SK-N-SH (cell line): ENCODE measurements around the gene SBDS. TPM values are rescaled to one million over a fixed set of nuclear protein-coding genes. Genes with fewer than 3 reads are reported as not detected.
A peak's percentile ranks its signal among the peaks of the same experiment; 100 is the strongest.

Experiments
- CTCF ChIA-PET: fragments of 300-600, 350-600 bp; formaldehyde crosslinking; extraction: SDS; loops from one replicate; lab custom pipeline; 2021; lab: Yijun Ruan, JAX
- POLR2A ChIA-PET: fragments of 350-600 bp; sonication (Branson Sonifier 250); formaldehyde crosslinking; extraction: SDS; loops from one replicate; lab custom pipeline; 2020; ENCODE audit warnings: antibody characterized with exemption, inconsistent platforms; lab: Yijun Ruan, JAX
- DNase-seq: peaks from one replicate; pipeline ENCODE4 v3.0.0; 2012
- H2AFZ ChIP-seq: fragments of 200-600 bp; sonication (generic); 2 replicates; pipeline ENCODE4 v1.8.1; 2016; ENCODE audit warnings: antibody characterized with exemption, mild to moderate bottlenecking, low read depth
- H3F3A ChIP-seq: fragments of 200-600 bp; sonication (generic); replicated peaks from 2 replicates; pipeline ENCODE3; 2016; ENCODE audit warnings: antibody characterized with exemption, mild to moderate bottlenecking; ENCODE audit not compliant: insufficient read depth
- H3K27ac ChIP-seq, 2 experiments: fragments of 200-500 bp in 1 of 2; fragments of 200-600 bp in 1 of 2; sonication (Bioruptor generic) in 1 of 2; sonication (generic), shearing (Covaris generic) in 1 of 2; 2 replicates each; pipeline versions ENCODE4 v1.5.1 to v1.6.1; 2014 to 2016; ENCODE audit warnings: low read depth in 2 of 2, inconsistent platforms in 1 of 2, low read length in 1 of 2, mild to moderate bottlenecking in 1 of 2, mixed read lengths in 1 of 2
- H3K27me3 ChIP-seq: fragments of 200-600 bp; sonication (generic), shearing (Covaris generic); 2 replicates; pipeline ENCODE4 v1.6.1; 2016; ENCODE audit warnings: mixed run types; ENCODE audit not compliant: insufficient read depth
- H3K36me3 ChIP-seq, 2 experiments: fragments of 200-500 bp in 1 of 2; fragments of 200-600 bp in 1 of 2; sonication (Bioruptor generic) in 1 of 2; sonication (generic) in 1 of 2; replicated peaks in 1 of 2; 2 replicates each; pipeline versions ENCODE3 to v1.5.1; 2014 to 2016; ENCODE audit warnings: low read length in 1 of 2, mild to moderate bottlenecking in 1 of 2; ENCODE audit not compliant: insufficient read depth in 2 of 2, control insufficient read depth in 1 of 2
- H3K4me1 ChIP-seq, 2 experiments: fragments of 200-500 bp in 1 of 2; fragments of 200-600 bp in 1 of 2; sonication (Bioruptor generic) in 1 of 2; sonication (generic), shearing (Covaris generic) in 1 of 2; 2 replicates each; pipeline versions ENCODE4 v1.5.1 to v1.6.1; 2014 to 2016; ENCODE audit warnings: low read depth in 1 of 2, low read length in 1 of 2, mixed run types in 1 of 2; ENCODE audit not compliant: insufficient read depth in 2 of 2, control insufficient read depth in 1 of 2
- H3K4me2 ChIP-seq: fragments of 200-600 bp; sonication (generic), shearing (Covaris generic); 2 replicates; pipeline ENCODE4 v1.6.1; 2017; ENCODE audit warnings: mixed run types
- H3K4me3 ChIP-seq, 2 experiments: fragments of 200-500 bp in 1 of 2; fragments of 200-600 bp in 1 of 2; sonication (Bioruptor generic) in 1 of 2; sonication (generic), shearing (Covaris generic) in 1 of 2; 2 replicates each; pipeline versions ENCODE4 v1.5.1 to v1.8.1; 2014 to 2016; ENCODE audit warnings: low read depth in 2 of 2, inconsistent platforms in 1 of 2, low read length in 1 of 2, mild to moderate bottlenecking in 1 of 2, mixed read lengths in 1 of 2, moderate library complexity in 1 of 2
- H3K79me2 ChIP-seq: fragments of 200-600 bp; sonication (generic); 2 replicates; pipeline ENCODE4 v1.8.1; 2017; ENCODE audit warnings: mild to moderate bottlenecking; ENCODE audit not compliant: insufficient read depth
- H3K9ac ChIP-seq: fragments of 200-600 bp; sonication (generic); 2 replicates; pipeline ENCODE4 v1.6.1; 2017; ENCODE audit warnings: mixed run types
- H3K9me2 ChIP-seq: fragments of 200-600 bp; sonication (generic); 2 replicates; pipeline ENCODE4 v1.6.1; 2017; ENCODE audit warnings: mixed run types
- H3K9me3 ChIP-seq: fragments of 200-600 bp; sonication (generic); 2 replicates; pipeline ENCODE4 v1.6.1; 2017; ENCODE audit warnings: mixed run types, mild to moderate bottlenecking, moderate library complexity
- H4K20me1 ChIP-seq: fragments of 200-600 bp; sonication (generic); 2 replicates; pipeline ENCODE4 v1.6.1; 2017; ENCODE audit warnings: mild to moderate bottlenecking, mixed run types; ENCODE audit not compliant: insufficient read depth
- CHD2 ChIP-seq: fragments of 150-350 bp; IDR thresholded peaks from 2 replicates; pipeline ENCODE4 v1.6.1; 2018; ENCODE audit warnings: low read length; ENCODE audit not compliant: partially characterized antibody
- CTCF ChIP-seq: fragments of 200-600 bp; sonication (generic); IDR thresholded peaks from 2 replicates; pipeline ENCODE4 v1.6.1; 2017; ENCODE audit warnings: antibody characterized with exemption, mild to moderate bottlenecking, moderate library complexity
- EP300 ChIP-seq, 2 experiments: IDR thresholded peaks; 2 replicates each; pipeline versions ENCODE4 v1.4.0 to v1.6.1; 2012; ENCODE audit warnings: borderline replicate concordance in 1 of 2, low read depth in 1 of 2, low read length in 1 of 2
- FOSL2 ChIP-seq: IDR thresholded peaks from 2 replicates; pipeline ENCODE4 v1.4.0; 2012; ENCODE audit warnings: low read depth, mild to moderate bottlenecking, moderate library complexity, borderline replicate concordance
- FOXJ3 ChIP-seq: sonication (generic); formaldehyde crosslinking; IDR thresholded peaks from 2 replicates; pipeline ENCODE4 v1.5.1; 2020; ENCODE audit warnings: mild to moderate bottlenecking, missing genetic modification reagents
- FOXM1 ChIP-seq: IDR thresholded peaks from 2 replicates; pipeline ENCODE4 v1.4.0; 2012; ENCODE audit warnings: low read depth, mild to moderate bottlenecking
- GABPA ChIP-seq: IDR thresholded peaks from 2 replicates; pipeline ENCODE4 v1.4.0; 2012; ENCODE audit warnings: low read depth, mild to moderate bottlenecking
- GATA2 ChIP-seq: sonication (generic); formaldehyde crosslinking; IDR thresholded peaks from 2 replicates; pipeline ENCODE4 v1.5.0; 2020; ENCODE audit warnings: mild to moderate bottlenecking, missing genetic modification reagents
- IRF3 ChIP-seq: fragments of 150-350 bp; IDR thresholded peaks from 2 replicates; pipeline ENCODE4 v1.6.1; 2016; ENCODE audit warnings: mild to moderate bottlenecking, low read depth, low read length
- JUND ChIP-seq: IDR thresholded peaks from 2 replicates; pipeline ENCODE4 v1.4.0; 2012
- MEF2A ChIP-seq: IDR thresholded peaks from 2 replicates; pipeline ENCODE4 v1.4.0; 2012; ENCODE audit warnings: low read depth, borderline replicate concordance
- MXI1 ChIP-seq: IDR thresholded peaks from 2 replicates; pipeline ENCODE4 v1.6.1; 2012; ENCODE audit warnings: mild to moderate bottlenecking, low read depth, low read length, improper control_type of control experiment
- NRF1 ChIP-seq: IDR thresholded peaks from 2 replicates; pipeline ENCODE4 v1.6.1; 2012; ENCODE audit warnings: low read depth, mild to moderate bottlenecking, low read length
- PBX3 ChIP-seq: IDR thresholded peaks from 2 replicates; pipeline ENCODE4; 2012
- POLR2AphosphoS5 ChIP-seq: IDR thresholded peaks from 2 replicates; pipeline ENCODE4 v1.6.1; 2012; ENCODE audit warnings: low read depth, low read length
- RAD21 ChIP-seq: IDR thresholded peaks from 2 replicates; pipeline ENCODE4 v1.6.1; 2012; ENCODE audit warnings: mild to moderate bottlenecking, low read length
- RFX5 ChIP-seq: IDR thresholded peaks from 2 replicates; pipeline ENCODE4 v1.6.1; 2012; ENCODE audit warnings: mild to moderate bottlenecking, improper control_type of control experiment, low read length
- RXRA ChIP-seq: IDR thresholded peaks from 2 replicates; pipeline ENCODE4 v1.4.0; 2012; ENCODE audit warnings: low read depth, mild to moderate bottlenecking, borderline replicate concordance
- SIN3A ChIP-seq: IDR thresholded peaks from 2 replicates; pipeline ENCODE4 v1.6.1; 2012; ENCODE audit warnings: low read depth, mild to moderate bottlenecking, low read length, moderate library complexity, borderline replicate concordance
- SMC3 ChIP-seq: IDR thresholded peaks from 2 replicates; pipeline ENCODE4 v1.6.1; 2012; ENCODE audit warnings: low read depth, low read length, improper control_type of control experiment
- TCF12 ChIP-seq: IDR thresholded peaks from 2 replicates; pipeline ENCODE4 v1.4.0; 2012
- TEAD4 ChIP-seq: IDR thresholded peaks from 2 replicates; pipeline ENCODE4 v1.4.0; 2012; ENCODE audit warnings: mild to moderate bottlenecking, borderline replicate concordance; ENCODE audit not compliant: insufficient read depth
- USF2 ChIP-seq: fragments of 150-350 bp; IDR thresholded peaks from 2 replicates; pipeline ENCODE4 v1.6.1; 2017; ENCODE audit warnings: antibody characterized with exemption, low read length, low read depth, borderline replicate concordance
- YY1 ChIP-seq: IDR thresholded peaks from 2 replicates; pipeline ENCODE4 v1.4.0; 2012; ENCODE audit warnings: low read depth, mild to moderate bottlenecking
- ZBTB33 ChIP-seq: IDR thresholded peaks from 2 replicates; pipeline ENCODE4 v1.4.0; 2012; ENCODE audit warnings: low read depth, borderline replicate concordance
- WGBS: methylation state at CpG from one replicate; pipeline ENCODE4 v1.1.6; 2017; ENCODE audit warnings: low lambda C conversion rate; 5-methylcytosine and 5-hydroxymethylcytosine counted together
- polyA plus RNA-seq, 3 experiments: library from polyadenylated mRNA; depleted of rRNA; stranded (reverse); fragments of >200 nt; gene quantifications; 2 replicates each; pipeline ENCODE4 v1.2.3, GENCODE V29; 2012
- TF ChIP-seq, protein P1 (sequence below): IDR thresholded peaks from 2 replicates; pipeline ENCODE4 v1.4.0; 2012; ENCODE audit warnings: low read depth

SBDS gene
- polyA plus RNA-seq, 1 of the 3 experiments (the other 2 are of a cell fraction): 49.5 TPM

DNA sequence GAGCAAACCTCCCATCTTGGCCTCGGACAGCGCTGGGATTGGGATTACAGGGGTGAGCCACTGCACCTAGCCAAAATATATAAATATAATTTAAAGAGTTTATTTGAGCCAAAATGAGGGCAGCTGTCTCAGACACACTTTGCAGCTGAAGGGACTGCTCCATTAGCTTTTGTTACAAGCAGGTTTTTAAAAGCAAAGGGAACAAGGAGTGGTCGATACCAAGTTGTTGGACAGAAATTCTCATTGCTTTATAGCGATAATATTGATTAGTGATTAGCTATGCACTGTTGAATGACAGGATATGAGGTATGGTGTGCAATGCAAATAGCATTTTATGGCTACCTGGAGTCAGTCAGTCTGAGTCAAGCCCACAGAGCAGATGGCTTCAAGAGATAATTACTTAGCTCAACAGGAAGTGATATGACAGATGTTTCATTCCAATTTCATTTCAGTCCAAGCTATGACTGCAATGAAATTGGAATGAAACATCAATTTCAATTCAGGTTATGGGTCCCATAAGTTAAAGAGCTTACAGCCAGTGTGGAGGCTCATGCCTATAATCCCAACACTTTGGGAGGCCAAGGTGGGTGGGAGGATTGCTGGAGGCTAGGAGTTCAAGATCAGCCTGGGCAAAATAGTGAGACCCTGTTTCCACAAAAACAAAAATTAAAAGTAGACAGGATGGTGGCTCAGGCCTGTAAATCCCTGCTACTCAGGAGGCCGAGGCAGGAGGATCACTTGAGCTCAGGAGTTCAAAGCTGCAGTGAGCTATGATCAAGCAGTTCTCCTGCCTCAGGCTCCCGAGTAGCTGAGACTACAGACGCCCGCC is 24.4 kb upstream of the SBDS start:
- H4K20me1 ChIP-seq: no peaks in the 10 kb centered on the region
- H3K36me3 ChIP-seq: peaks cover 11 to 25% of the 10 kb centered on the region in 2 experiments
- H3K4me2 ChIP-seq: peak overlapping the region; percentile 5; the same call in 1 of the 2 replicates
- DNase-seq: peak; percentile 36
- H3K9me3 ChIP-seq: no peaks in the 10 kb centered on the region
- H3F3A ChIP-seq: peaks cover 13% of the 10 kb centered on the region
- ChIA-PET CTCF (interaction anchor here (0.9 kb wide), 1 partner anchor 24 kb away, joined by 3 read pairs; no protein-coding TSS in a partner anchor), POLR2A (no interaction called here)
- H3K9me2 ChIP-seq: no peaks in the 10 kb centered on the region
- 79% methylated on average over 8 of the region's 8 CpGs for WGBS
- no peaks in the 10 kb centered on the region for H3K27me3 ChIP-seq
- peaks cover 16% of the 10 kb centered on the region; the same call in 1 of the 2 replicates for H3K79me2 ChIP-seq
- no peak overlapping the region for H3K9ac ChIP-seq
- H3K4me3 ChIP-seq: no peak overlapping the region
- peak overlapping the region in 1 of 2 experiments; percentile 37; a peak in 2 of 4 replicates for H3K27ac ChIP-seq
- no peak overlapping the region for H2AFZ ChIP-seq
- peaks cover 0 to 10% of the 10 kb centered on the region in 2 experiments; a peak in 2 of 4 replicates for H3K4me1 ChIP-seq
- peak; percentile 21; the same call in 1 of the 2 replicates for TF ChIP-seq YY1
- TF ChIP-seq NRF1: no peak
- TF ChIP-seq FOXJ3 (CRISPR knock-in tag): no peak
- TF ChIP-seq FOXM1: no peak
- TF ChIP-seq IRF3: no peak
- no peak for TF ChIP-seq RFX5
- no peak for TF ChIP-seq MEF2A
- TF ChIP-seq TCF12: peak; percentile 91
- peak; percentile 79 for TF ChIP-seq JUND
- no peak for TF ChIP-seq SMC3
- TF ChIP-seq, protein P1, sequence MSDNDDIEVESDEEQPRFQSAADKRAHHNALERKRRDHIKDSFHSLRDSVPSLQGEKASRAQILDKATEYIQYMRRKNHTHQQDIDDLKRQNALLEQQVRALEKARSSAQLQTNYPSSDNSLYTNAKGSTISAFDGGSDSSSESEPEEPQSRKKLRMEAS: no peak
- TF ChIP-seq TEAD4: 0 out of 2 replicates have a peak, but pooled peaks have one; percentile 30
- peak; percentile 42; the same call in 1 of the 2 replicates for TF ChIP-seq POLR2AphosphoS5
- TF ChIP-seq CTCF: no peak
- TF ChIP-seq USF2: no peak
- peak; percentile 43; the same call in 1 of the 2 replicates for TF ChIP-seq GABPA
- no peak for TF ChIP-seq GATA2 (CRISPR knock-in tag)
- TF ChIP-seq ZBTB33: no peak
- TF ChIP-seq FOSL2: peak; percentile 69; the same call in 1 of the 2 replicates
- no peak for TF ChIP-seq CHD2
- TF ChIP-seq RXRA: no peak
- no peak for TF ChIP-seq SIN3A
- no peak for TF ChIP-seq RAD21
- peak; percentile 91 for TF ChIP-seq PBX3
- TF ChIP-seq MXI1: no peak
- peak in 1 of 2 experiments; percentile 73; a peak in 2 of 4 replicates for TF ChIP-seq EP300 (IDR thresholded peaks at IDR 0.05; ENCODE audit: borderline replicate concordance in 1 of 2, low read depth in 1 of 2, low read length in 1 of 2)
